Common myeloid progenitor, CD34-positive (primary cell): ENCODE data around the gene ATG4C.

Experiments
- CTCF ChIA-PET: fragments of 350-600 bp; sonication (Branson Sonifier 250); formaldehyde crosslinking; loops from one replicate; lab custom pipeline; 2021; ENCODE audit warnings: antibody characterized with exemption; lab: Charles Lee
- POLR2A ChIA-PET: fragments of 350-600 bp; sonication (Branson Sonifier 250); formaldehyde crosslinking; loops from one replicate; lab custom pipeline; 2021; ENCODE audit warnings: antibody characterized with exemption; lab: Charles Lee
- DNase-seq, 3 donors: peaks; one replicate each; pipeline versions ENCODE4 v3.0.0 to v3.0.0-alpha.2; 2013
- H3K27ac ChIP-seq, 2 experiments: 1 replicate in 1 of 2; 2 replicates in 1 of 2; pipeline ENCODE4 v1.7.0; 2013; ENCODE audit warnings: inconsistent platforms in 2 of 2, low read length in 2 of 2, mild to moderate bottlenecking in 2 of 2, low read depth in 1 of 2, moderate library complexity in 1 of 2; ENCODE audit not compliant: severe bottlenecking in 2 of 2, insufficient read depth in 1 of 2, poor library complexity in 1 of 2
- H3K27me3 ChIP-seq, 5 experiments: replicated peaks in 2 of 5; 1 replicate in 3 of 5; 2 replicates in 2 of 5; pipeline versions ENCODE4 v1.6.1 to v1.7.0; 2013; ENCODE audit warnings: low read length in 4 of 5, mild to moderate bottlenecking in 2 of 5, moderate library complexity in 2 of 5, inconsistent platforms in 1 of 5; ENCODE audit not compliant: insufficient read depth in 5 of 5, control insufficient read depth in 4 of 5
- H3K36me3 ChIP-seq, 4 experiments: 1 replicate in 2 of 4; 2 replicates in 2 of 4; pipeline versions ENCODE4 v1.6.1 to v1.7.0; 2013; ENCODE audit warnings: low read length in 3 of 4, control low read depth in 1 of 4, mild to moderate bottlenecking in 1 of 4; ENCODE audit not compliant: control insufficient read depth in 4 of 4, insufficient read depth in 4 of 4
- H3K4me1 ChIP-seq, 4 experiments: 1 replicate in 3 of 4; 2 replicates in 1 of 4; pipeline versions ENCODE4 v1.6.1 to v1.7.1; 2013; ENCODE audit warnings: low read length in 3 of 4, mild to moderate bottlenecking in 3 of 4, control low read depth in 1 of 4, inconsistent platforms in 1 of 4, moderate library complexity in 1 of 4; ENCODE audit not compliant: control insufficient read depth in 4 of 4, insufficient read depth in 4 of 4; ENCODE audit errors: control extremely low read depth in 1 of 4
- H3K4me3 ChIP-seq, 7 experiments: 1 replicate in 4 of 7; 2 replicates in 3 of 7; pipeline versions ENCODE4 v1.5.1 to v1.7.0; 2013; ENCODE audit warnings: mild to moderate bottlenecking in 7 of 7, low read length in 6 of 7, moderate library complexity in 6 of 7, inconsistent platforms in 2 of 7, low read depth in 2 of 7, control low read depth in 1 of 7; ENCODE audit not compliant: insufficient read depth in 4 of 7, control insufficient read depth in 1 of 7; ENCODE audit errors: extremely low read depth in 1 of 7
- H3K9me3 ChIP-seq, 5 experiments: 1 replicate in 4 of 5; 2 replicates in 1 of 5; pipeline versions ENCODE4 v1.6.1 to v1.7.1; 2013; ENCODE audit warnings: low read length in 4 of 5, mild to moderate bottlenecking in 2 of 5, inconsistent platforms in 1 of 5, low read depth in 1 of 5, moderate library complexity in 1 of 5; ENCODE audit not compliant: control insufficient read depth in 4 of 5, insufficient read depth in 2 of 5; ENCODE audit errors: control extremely low read depth in 1 of 5

ATG4C gene

GRCh38 chr1:62912028-62912638 lies 128.2 kb downstream of the ATG4C start:
- POLR2A ChIA-PET: interaction anchor here (0.6 kb wide), 1 partner anchor 335 kb away, joined by 3 read pairs; no protein-coding TSS in a partner anchor
- Histone ChIP-seq H3K4me1 (no peaks in the 10 kb centered on the region), H3K27ac (no peak overlapping the region), H3K27me3 (no peaks in the 10 kb centered on the region), H3K4me3 (no peak overlapping the region), H3K9me3 (no peaks in the 10 kb centered on the region), H3K36me3 (no peaks in the 10 kb centered on the region)
- DNase-seq: peak in 2 of 3 donors; percentile 17 to 19
- CTCF ChIA-PET: interaction anchor here (0.8 to 1.0 kb wide), 3 partner anchors 8 to 24 kb away, joined by 3 to 4 read pairs (median 3); no protein-coding TSS in a partner anchor
